ENCODE results near the gene TMEM79.

The TMEM79 gene, protein sequence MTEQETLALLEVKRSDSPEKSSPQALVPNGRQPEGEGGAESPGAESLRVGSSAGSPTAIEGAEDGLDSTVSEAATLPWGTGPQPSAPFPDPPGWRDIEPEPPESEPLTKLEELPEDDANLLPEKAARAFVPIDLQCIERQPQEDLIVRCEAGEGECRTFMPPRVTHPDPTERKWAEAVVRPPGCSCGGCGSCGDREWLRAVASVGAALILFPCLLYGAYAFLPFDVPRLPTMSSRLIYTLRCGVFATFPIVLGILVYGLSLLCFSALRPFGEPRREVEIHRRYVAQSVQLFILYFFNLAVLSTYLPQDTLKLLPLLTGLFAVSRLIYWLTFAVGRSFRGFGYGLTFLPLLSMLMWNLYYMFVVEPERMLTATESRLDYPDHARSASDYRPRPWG

DNA sequence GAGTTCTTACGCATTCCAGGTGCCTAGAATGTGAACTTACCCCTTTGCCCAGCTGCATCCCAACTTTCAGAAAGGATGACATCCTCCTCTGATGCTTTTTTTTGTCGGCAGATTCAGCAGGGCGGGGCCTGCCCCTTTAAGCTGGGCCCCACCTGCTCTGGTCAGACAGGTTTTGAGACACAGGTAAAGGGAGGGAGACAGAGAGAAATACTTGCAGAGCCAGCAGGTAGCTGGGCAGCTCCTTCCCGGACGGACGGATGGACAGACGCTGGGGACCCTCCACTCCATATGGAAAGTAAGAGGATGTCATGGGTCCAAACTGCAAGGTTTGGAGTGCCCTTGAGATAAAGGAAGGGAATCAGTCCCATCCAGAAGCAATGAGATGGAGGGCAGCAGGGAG lies at the start of gene TMEM79:
Gene TMEM79, plus strand, starts transcription at position 214 of the 400 bp plus-strand sequence. CDS start 902 bp downstream, outside the sequence.
- DNase-seq, result no peak

DNA sequence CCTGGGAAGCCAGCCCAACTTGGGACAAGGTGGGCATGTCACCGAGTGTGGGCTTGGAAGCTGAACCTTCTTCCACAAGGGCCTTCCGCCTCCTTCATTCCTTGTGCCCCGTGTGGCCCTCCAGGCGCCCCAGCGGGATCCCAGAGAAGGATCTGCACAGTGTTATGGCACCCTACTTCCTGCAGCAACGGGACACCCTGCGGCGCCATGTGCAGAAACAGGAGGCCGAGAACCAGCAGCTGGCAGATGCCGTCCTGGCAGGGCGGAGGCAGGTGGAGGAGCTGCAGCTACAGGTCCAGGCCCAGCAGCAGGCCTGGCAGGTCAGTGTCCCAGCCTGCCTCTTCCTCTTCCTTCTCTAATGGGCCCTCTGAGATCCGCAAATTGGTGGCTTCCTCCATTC lies 48.0 kb upstream of the TMEM79 start:
- DNase-seq, result no peak

DNA sequence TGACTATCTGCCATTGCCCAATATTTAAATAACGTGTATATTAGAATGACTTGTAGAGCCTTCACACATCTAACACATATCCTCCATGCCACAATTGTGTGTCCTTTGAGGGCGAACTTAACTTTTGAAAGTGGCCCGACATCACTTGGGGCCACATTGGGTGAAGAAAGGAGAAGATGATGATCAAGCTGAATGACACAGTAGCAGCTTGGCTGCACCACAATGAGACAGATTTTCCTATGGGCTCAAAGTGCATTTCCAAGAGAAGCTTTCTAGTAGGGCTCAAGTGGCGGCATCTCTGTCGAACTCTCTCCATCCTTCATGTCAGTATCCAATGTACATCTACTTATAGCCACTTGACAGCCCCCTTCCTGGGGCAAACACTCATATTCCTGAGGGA lies 45.9 kb upstream of the TMEM79 start:
- no peak for DNase-seq

DNA sequence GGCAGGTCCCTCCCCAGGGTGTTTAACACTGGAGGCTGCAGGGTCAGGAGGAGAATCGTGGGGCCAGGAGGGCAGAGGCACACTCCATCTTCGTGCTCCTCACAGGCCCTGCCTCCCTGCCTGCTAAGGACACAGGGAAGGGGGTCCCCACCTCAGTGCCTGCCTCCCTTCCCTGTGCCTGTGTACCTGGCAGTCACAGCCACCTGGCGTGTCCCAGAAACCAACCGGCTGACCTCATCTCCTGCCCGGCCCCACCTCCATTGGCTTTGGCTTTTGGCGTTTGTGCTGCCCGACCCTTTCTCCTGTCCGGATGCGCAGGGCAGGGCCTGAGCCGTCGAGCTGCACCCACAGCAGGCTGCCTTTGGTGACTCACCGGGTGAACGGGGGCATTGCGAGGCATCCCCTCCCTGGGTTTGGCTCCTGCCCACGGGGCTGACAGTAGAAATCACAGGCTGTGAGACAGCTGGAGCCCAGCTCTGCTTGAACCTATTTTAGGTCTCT lies 42.8 kb upstream of the TMEM79 start:
- DNase-seq, result no peak

DNA sequence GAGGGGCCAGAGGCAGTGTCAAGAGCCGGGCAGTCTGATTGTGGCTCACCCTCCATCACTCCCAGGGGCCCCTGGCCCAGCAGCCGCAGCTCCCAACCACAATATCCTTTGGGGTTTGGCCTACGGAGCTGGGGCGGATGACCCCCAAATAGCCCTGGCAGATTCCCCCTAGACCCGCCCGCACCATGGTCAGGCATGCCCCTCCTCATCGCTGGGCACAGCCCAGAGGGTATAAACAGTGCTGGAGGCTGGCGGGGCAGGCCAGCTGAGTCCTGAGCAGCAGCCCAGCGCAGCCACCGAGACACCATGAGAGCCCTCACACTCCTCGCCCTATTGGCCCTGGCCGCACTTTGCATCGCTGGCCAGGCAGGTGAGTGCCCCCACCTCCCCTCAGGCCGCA lies 42.2 kb upstream of the TMEM79 start, which contains the start of gene BGLAP:
Gene BGLAP, plus strand, starts transcription at position 259 of the 400 bp plus-strand sequence. Its CDS starts 48 bp downstream, at position 307.
- no peak for DNase-seq

DNA sequence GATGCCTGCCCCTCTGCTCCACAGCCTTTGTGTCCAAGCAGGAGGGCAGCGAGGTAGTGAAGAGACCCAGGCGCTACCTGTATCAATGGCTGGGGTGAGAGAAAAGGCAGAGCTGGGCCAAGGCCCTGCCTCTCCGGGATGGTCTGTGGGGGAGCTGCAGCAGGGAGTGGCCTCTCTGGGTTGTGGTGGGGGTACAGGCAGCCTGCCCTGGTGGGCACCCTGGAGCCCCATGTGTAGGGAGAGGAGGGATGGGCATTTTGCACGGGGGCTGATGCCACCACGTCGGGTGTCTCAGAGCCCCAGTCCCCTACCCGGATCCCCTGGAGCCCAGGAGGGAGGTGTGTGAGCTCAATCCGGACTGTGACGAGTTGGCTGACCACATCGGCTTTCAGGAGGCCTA lies 41.4 kb upstream of the TMEM79 start:
- DNase-seq, result no peak

DNA sequence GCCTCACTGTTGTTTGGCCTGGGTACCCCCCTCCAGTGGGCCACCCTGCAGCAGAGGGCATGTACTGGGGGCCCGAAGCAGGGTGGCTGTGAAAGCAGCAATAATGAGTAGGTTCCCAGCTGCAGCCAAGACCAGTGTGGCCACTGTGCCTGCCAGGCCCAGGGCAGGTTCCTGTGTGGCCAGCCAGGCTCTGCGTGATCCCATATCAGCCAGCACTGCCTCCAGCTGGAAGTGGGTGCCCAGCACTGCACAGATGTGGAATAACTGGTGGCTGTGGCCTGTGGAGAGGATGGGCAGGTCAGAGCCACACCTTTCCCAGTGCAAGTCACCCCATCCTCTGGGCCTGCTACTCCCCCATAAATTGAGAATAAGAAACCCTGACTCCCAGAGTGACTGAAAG lies 40.0 kb upstream of the TMEM79 start:
- DNase-seq, result no peak

DNA sequence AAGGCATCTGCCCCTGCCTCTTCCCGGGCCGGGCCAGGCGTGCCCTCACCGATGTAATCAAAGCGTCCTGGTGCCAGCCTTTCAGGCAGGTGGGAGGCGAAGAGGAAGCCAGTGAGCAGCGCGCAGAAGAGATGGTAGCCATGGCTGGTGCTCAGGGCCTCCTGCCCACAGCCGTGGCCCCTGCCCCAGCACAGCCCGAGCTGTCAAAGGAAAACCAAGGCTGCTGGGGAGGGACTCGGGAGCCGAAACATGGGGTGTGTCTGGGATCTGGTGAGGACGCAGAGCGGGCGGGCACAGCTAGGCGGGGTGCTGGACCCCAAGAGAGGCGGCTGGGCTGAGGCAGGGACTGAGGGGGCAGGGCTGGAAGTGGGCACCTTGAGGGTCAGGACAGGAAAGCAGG lies 39.4 kb upstream of the TMEM79 start:
- no peak for DNase-seq

DNA sequence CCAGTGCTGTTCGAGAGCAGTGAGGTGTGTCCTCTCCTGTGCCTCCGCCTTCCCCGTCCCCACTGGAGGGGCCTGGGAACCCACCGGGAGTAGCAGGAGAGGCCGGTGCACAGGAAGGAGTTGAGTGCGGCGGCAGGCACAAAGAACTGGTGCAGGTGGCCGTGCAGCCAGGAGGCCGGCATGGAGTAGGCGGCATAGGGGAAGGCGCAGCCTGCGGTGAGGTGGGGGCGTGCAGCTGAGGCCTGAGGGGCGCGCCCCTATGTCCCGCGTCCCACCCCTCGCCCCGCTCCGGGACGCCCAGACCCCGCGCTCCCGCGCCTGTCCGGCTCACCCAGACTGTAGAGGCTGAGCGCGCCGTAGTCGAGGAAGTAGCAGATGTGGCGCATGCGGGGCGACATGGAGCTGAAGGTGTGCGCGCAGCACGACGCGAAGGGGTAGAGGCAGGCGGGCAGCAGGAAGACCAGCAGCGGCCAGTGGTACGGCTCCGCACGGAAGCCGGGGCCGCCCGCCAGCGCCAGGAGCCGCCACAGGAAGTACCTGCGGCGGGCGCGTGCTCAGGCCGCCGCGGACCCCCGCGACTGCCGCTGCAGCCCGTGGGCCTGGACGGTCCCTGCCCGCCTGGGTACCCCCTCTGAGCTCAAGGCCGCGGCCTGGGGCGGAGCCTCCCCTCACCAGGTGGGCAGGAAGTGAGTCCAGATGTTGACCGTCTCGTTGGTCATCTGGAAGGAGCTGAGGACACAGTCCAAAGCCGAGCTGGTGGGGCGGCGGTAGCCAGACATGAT lies 38.5 kb upstream of the TMEM79 start:
- peak; percentile 41 for DNase-seq

DNA sequence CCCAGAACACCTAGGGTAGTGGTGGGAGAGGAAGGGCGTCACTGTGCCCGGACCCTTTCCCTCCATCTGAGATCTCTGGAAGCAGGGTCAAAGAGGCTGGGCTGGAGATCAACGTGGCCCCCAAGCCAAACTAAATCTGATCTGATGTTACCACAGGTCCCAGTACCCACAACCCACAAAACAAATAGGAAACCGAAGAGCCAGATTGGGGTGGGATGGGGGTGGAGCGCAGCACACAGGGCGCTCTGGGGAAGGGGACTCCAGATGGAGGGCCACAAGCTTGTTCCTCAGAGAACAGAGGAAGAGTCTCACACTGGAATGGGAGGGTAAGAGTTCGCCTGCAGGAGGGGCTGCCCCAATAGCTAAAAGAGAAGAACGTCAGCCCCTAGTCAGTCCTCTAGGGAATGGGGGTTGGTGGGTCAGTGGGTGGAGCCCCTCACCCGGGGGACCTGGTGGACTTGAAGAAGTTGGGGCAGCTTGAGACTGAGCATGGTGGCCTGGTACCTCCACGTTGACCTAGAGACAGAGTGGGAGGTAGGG lies 37.8 kb upstream of the TMEM79 start:
- no peak for DNase-seq

DNA sequence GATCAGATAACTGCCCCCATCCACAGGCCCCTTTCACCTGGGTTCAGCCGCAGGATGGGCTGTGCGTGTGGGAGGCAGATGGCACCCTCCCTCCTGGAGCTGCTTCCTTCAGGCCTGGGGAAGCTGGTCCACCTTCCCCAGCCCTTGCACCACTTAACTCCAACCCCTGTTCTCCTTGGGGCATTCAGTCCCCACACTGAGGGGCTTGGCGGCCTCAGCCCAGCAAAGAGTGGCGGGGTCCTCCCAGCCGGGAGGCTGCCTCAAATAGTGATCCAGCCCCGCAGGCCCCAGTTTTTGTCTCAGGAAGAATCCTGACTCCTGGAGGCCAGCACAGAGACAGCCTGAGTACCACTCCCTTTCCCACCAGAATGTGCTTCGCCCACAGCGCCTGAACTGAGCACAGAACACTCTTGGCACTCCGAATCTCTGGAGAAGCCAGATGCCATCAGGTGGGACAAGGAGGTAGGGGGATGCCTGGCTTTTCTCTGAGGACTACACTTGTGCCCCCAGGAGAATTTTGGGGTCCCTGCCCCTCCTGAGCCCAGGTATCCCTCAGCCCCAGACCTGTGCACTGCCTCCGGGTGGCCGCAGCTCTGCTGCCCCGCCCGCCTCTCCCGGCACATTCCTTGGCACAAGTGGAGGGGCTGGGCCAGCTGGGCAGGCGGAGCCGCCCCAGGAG lies 37.2 kb upstream of the TMEM79 start:
- DNase-seq, result no peak

DNA sequence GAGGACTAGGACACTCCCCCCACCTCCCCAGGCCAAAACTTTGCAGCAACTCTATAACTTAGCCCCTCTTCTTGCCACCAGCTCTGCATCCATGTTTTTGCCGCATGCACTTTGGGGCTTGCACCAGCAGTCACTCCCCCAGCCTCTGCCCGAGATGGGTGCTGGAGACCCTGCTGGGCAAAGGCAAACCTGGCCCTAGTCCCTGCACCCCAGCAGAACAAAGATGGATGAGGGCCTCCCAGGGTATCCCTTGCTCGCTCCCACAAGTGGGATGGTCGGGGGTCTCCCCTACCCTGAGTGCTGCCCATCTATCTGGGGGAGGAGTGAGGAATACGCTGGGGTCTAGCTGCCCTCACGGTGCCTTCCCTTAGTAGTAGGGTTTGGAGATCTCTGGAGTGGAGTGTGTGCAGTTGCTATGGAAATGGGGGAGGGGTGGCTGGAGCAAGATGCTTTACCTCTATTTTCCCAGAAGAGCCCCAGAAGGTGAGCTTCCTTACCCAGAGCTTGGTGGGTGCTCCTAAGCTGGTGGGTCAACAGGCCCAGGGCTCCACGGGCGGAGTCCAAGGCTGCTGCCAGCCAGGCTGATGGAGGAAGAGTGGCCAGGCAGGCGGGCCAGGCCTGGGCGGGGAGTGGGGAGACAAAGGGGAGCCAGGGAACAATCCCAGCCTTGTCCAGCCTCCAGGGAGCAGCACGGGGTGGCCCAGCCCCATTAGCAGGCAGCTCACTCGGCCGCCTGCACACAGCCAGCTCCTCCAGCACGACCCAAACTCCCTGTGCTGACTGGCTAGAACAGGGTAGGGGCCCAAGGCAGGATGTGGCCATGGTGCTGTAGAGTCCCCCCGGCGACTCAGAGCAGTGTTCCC lies 36.4 kb upstream of the TMEM79 start, which contains the start of gene PAQR6:
Gene PAQR6, minus strand, starts transcription at position 597 of the 863 bp plus-strand sequence. CDS start 1,325 bp downstream, outside the sequence.
- no peak for DNase-seq

DNA sequence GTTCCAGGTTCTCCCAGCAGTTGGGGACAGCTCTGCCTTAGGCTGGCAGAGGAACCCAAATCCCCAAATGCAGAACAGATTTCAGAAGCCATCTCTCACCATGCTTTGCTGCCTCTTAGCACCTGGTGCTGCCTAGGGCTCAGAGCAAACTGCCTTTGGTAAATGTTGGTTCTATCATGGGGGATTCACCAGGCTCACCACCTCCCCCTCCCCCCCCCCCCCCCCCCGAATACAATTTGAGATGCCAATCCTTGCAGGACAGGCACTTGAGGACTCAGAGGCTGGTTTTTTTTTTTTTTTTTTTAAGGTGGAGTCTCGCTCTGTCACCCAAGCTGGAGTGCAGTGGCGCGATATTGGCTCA lies 35.8 kb upstream of the TMEM79 start:
- no peak for DNase-seq

DNA sequence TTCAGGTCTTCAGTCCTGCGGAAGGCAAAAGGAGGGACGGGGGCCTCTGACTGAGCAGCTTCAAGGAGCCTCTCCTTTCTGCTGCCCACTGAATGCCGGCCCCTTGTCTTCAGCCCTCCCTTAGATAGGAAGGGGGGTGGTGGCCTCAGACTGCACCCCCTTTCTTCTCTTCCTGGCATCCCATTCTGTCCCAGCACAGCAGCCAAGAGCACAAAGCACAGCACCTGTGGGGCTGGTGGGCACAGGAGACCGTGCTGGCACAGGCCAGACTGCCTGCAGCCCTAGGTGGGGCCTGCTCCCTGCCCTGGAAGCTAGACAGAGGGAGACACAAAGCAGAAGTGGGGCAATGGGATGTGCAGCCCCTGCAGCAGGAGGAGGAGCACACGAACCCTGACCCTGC lies 34.5 kb upstream of the TMEM79 start:
- DNase-seq, result no peak

DNA sequence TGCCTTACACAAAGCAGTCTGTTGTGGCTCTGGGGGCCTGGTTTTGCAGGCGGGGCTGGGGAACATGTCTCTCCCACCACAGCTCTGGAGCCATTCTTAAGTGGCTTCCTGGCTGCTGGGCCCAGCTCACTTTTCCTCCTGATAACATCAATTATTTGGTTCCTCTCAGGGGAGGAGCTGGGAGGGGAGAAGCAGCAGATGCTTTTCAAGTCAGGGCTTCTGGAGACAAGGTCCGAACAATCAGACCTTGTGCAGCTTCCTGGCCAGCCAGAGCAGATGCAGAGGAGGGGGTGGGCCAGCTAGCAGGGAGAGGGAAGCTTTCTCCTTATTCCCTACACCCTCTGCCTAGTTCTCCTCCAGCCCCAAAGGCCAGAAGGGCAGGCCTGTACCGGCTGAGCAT lies 32.6 kb upstream of the TMEM79 start:
- DNase-seq, result no peak

DNA sequence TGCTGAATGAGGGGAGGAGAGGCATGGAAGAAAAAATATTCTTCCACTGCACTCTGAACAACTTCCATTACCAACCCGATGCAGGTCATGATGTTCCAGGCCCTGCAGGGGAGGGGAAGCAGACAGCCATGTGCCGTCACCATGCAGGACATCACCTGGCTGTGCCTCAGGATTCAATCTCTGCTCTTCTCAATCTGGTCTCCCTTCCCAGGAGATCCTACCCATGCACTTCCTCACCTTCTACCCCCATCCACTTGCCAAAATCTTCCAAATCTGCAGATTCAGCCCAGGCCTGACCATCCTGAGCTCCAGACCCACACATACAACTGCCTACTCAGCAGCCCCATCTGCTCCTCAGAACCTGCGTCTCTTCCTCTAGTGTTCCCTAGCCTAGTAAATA lies 30.5 kb upstream of the TMEM79 start:
- no peak for DNase-seq

DNA sequence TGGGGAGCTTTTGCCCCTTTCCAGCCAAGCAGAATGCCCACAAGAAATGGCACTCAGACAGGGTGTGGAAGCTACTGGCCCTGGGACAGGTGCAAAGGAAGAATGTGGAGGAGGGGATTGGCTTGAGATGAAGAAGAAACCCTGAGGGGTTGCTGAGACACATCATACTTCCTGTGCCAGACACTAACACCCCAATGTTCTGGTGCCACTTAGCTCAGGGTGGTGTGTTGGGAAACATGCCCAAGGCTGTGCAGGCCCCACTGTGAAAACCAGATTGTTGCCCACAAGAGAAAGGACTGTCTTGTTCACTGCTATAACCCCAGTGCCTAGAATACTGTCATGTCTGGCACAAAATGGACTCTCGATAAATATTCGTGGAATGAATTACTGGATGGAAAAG lies 26.4 kb upstream of the TMEM79 start:
- no peak for DNase-seq

DNA sequence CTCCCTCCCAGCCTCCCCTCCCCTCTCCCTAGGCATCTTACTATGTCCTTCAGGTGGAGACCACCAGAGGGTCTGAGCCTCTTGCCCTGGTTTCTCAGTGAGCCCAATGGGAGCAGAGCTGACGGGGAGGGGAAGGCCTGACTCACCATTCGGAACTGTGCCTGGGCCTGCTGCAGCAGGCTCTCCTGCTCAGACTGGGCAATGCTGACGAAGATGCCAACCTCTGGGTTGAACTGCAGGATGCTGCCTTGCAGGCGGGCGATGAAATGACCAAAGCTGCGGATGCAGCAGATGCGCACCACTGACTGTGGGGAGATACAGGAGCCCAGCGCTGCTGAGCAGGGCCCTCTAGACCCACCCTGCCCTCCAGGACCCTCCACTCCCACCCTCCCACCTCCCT lies 25.3 kb upstream of the TMEM79 start:
- DNase-seq, result no peak

DNA sequence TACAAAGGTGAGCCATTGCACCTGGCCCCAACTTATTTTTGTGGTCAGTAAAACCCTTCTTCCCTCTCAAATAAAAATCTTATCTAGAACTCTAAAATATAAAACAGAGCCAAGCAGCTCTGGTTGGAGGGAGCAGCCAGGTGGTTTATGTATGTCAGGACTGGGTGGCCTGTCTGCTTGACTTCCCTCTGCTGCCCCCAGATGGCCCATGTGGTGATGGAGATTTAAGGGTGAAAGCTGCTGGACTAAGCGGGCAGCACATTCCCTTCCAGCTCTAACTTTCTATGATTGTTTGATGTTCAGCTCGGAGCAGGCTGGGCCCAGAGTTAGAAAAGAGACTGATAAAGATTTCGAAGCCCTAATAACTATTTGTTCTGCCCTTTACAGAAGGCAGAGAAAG lies 24.3 kb upstream of the TMEM79 start:
- DNase-seq, result no peak

DNA sequence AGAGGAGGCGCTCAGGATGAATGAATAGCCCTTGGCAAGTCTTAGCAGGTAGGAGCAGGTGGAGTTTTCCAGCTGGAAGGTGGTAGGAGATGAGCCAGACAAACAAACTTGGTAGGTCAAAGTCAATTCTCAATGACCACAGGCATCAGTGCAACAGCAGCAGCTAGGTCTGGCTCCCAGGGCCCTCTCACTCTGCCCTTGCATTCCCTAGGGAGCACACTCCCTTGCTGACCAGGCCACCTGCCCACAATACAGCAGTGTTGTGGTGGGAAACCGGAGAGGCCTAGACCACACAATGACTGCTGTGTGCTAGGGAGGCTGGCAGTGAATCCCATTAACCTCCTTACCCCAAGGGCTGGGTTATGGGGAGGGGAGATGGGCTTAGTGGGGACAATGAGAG lies 23.2 kb upstream of the TMEM79 start:
- DNase-seq, result no peak

DNA sequence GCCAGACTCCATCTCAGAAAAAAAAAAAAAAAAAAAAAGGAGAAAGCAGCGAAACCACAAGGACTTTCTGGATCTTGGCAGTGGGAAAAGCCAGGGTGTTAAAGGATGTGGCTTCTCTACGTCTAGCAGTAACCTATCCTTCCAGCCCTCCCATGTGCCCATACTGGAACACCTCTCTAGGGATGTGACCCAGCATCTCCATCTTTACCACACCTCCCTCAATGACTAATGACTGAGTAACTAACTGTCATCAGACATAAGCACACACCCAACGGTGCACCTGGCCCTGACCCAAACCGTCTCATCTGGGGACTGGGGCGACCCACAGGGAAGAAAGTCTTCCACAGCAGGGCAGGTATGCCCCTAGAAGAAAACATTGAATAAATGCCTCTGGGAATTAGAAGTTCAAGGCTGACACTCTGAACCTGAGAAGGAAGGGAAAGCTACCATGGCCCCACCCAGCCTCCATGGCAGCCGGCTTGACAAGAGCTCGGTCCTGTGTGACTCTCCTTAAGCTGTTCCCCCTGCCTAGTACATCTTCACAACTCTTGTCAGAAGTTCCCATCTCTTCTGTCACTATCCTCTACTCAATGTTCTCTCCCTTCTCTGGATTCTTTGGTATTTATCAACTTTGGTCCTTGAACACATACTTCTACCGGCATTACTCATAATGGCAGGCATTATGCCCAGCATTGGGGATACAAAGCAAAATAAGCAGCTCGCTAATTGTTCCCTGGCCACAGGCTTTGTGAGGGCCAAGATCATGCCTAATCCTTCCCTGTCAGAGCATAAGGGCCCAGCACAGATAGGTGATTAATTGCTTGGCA lies 21.5 kb upstream of the TMEM79 start:
- no peak for DNase-seq
